ENCODE results near the gene SAMD5. TPM values are rescaled to one million over a fixed set of nuclear protein-coding genes. Genes with fewer than 3 reads are reported as not detected.
"Not testable (repeated sequence)": the region's sequence is repeated elsewhere in the genome, so short reads cannot be mapped to it uniquely, and the experiment has no call there.

Gene SAMD5
- total RNA-seq, 1 donor from 2014 or later, result 7.3 TPM

DNA sequence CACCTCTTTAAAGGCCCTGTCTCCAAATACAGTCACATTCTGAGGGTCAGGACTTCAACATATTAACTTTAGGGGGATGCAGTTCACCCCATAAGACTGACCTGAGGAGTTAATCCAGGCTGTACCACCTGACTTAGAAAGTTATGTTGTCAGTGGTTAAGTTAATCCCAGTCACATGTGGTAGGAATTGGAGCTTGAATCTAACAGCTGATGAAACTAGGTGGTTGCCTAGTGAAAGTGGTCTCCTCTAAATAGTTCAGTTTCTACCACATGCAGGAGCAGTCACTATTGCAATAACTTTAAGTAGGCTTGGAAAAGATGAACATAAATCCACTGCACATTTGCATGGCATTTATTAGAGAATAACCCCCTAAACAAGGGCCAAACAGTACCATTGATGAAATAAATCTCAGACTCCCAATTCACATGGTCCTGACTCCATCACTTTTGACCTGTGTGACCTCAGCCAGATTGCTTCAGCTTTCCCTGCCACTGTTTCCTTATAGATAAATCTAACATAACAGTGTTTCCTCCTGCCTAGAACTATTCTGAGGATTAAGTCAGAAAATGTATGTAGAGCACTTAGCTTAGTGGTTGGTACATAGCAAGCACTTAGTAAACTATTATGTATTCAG is 20.1 kb downstream of the SAMD5 start:
- DNase-seq (ENCODE audit: low spot score), result no peak

DNA sequence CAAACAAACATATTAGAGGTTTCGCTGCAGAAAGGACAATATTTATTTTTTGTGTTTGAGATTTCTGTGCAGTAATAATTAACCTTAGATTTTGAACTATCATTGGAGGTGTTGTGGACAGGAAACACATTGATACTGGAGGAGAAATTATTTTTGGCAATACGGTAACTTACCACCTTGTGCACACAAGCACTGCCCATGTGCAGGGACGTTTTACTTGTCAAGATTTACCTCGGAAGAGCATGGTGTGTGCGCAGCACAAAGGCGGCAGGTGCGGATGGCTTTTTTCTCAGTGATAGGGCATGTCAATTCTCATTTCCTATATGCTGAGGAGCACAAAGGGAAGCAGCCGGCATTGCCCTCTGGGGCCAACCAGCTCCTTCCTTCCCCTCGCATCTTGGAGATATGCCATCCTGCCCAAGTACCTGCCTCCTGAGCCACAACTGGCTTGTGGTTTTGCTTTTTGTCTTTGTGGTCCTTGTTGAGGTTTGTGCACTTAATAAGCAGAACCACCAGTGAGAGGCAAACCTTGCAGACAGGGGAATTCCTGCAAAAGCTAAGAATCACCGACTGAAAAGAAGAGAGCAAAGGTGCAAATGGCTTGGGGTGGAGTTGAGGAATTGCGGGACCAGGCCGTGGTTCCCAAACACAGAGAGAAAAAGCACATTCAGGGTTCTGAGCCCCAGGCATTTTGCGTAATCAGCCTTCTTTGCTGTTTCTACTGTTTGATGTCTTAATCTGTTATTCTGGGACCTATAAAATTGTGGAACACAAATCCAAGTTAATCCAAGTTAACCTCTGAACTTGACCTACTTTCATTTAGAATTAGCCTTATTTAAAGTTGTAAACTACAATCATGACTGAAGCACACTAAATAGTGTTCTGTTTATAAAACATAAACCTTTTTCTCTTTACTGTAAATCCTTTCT is 21.9 kb downstream of the SAMD5 start:
- no peak for DNase-seq (ENCODE audit: low spot score)

DNA sequence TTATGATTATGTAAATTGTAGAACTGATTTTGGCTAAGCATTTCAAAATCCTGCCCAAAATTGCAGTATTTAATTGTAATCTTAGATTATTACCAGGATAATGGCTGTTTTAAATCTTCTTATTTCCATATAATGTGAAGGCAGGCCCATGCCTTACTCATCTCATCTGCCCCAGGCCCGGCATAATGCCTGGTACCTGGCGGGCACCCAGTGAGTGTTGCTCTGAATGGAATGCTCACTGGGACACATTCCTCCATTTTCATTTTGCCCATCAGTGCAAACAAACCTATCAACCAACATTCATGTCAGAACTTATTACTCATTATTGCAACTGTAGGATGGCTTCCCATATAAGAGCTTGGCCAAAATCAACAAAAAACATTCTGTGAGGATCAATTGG is 22.8 kb downstream of the SAMD5 start:
- no peak for DNase-seq (ENCODE audit: low spot score)

DNA sequence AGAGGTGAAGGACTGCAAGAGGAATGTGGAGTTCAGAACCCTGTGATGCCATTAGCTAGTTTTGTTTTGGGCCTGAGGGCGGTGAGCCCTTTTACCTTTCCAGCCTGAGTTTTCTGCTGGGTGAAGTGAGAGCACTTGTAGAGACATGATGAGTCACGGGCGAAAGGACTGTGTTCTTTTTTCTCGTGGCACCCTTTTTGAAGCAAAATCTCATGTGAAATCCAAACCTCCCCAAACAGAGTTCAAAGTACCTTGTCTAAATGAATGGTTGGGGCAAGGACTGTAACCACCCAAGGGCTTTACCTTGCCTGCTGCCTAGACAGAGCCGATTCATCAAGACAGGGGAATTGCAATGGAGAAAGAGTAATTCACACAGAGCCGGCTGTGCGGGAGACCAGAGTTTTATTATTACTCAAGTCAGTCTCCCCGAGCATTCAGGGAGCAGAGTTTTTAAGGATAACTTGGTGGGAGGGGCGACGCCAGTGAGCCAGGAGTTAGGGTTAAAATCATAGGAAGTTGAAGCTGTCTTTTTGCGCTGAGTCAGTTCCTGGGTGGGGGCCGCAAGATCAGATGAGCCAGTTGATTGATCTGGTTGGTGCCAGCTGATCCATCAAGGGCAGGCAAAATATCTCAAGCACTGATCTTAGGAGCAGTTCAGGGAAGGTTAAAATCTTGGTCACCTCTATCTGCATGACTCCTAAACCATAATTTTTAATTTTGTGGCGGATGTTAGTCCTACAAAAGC is 25.8 kb downstream of the SAMD5 start:
- DNase-seq (ENCODE audit: low spot score), result no peak

DNA sequence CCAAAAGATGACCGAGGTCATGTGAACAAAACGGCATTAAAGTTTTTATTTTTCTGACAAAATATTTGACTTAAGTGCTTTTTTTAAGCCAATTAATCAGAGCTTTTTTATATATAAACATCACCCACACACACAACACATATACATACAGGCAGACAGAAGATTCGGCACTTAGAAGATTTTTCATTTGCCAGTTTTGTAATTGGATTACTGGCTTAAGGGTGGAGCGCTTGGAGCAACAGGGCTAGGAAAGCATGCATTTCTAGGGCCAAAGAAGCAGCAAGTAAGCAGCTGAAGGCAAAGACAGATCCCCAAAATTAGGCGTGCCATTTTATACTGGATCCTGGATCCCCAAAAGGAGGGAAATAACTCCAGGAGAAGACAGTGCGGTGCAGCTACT is 30.3 kb downstream of the SAMD5 start:
- DNase-seq (ENCODE audit: low spot score), result no peak

DNA sequence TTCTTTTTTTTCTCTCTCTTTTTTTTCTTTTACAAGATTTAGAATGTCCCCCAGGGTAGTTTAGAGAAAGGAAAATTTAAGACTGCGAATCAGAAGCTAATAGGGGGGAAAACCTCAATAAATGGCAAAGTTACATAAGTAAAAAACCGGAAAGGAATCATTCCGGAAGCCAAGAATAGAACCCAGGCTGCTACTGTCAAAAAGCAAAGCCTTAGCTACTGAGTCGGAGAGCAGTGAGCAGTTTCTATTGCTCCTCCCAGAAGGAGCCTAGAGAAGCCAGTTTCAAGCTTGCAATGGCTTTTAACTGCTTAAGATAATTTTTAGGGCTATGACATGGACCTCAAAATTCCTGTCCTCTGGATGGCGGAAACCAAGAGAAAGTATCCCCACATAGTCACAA is 31.6 kb downstream of the SAMD5 start:
- no peak for DNase-seq (ENCODE audit: low spot score)

DNA sequence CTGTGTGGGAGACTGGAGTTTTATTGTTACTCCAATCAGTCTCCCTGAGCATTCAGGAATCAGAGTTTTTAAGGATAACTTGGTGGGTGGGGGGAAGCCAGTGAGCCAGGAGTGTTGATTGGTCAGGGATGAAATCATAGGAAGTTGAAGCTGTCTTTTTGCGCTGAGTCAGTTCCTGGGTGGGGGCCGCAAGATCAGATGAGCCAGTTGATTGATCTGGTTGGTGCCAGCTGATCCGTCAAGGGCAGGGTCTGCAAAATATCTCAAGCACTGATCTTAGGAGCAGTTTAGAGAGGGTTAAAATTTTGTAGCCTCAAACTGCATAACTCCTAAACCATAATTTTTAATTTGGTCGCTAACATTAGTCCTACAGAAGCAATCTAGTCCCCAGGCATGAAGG is 33.9 kb downstream of the SAMD5 start:
- DNase-seq (ENCODE audit: low spot score), result not testable (repeated sequence)

DNA sequence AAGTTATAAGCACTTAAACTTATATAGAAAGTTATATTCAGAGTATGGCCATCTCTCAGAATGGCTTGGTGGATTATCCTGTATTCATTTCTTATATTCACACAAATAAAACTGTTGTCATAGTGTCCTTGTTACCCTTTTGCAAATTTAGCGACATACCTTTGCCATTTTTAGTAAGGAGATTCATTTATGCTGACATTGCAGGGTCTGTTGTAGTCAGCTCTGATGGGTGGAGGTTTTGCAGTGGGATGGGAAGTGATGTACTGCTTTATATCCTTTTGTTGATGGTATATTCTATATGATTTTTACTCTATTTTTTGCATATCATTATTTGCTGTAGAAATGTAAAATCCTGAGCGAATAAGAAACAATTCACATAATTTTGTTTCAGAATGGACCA is 35.9 kb downstream of the SAMD5 start:
- DNase-seq (ENCODE audit: low spot score), result no peak

DNA sequence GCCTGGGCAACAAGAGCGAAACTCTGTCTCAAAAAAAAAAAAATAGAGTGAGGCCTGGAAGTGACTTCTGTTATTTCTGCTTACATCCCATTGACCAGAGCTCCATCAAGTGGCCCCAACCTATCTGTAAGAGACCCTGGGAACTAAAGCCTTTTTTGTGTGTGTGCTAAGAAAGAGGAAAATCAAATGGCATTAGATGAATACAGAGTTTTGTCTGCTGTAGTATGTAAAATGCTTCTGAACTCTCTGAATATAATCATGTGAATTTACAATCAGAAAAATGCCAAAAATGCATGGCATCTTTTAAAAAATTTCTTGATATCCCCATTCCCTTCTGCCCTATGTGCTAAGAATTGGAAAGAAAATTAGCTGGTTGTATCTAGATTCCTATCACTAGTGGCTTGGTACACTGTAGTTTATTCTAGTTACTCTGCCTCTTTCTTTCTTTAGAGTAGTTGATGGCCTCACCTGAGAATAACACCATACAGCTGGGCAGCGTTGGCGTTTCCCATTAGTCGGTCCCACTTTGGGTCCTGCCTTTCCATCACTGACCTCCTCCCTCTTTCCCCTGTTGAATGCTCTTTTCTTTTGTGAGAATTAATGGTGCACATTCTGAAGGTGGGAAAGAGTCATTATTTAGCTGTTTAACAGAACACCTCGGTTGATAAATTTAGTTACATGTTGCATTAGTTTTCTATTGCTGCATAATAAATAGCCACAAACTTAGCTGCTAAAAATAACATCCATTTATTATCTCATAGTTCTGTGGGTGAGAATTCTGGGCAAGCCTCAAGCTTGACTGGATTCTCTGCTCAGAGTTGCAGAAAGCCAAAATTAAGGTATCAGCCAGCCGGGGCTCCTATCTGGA is 38.2 kb downstream of the SAMD5 start:
- DNase-seq (ENCODE audit: low spot score), result no peak

DNA sequence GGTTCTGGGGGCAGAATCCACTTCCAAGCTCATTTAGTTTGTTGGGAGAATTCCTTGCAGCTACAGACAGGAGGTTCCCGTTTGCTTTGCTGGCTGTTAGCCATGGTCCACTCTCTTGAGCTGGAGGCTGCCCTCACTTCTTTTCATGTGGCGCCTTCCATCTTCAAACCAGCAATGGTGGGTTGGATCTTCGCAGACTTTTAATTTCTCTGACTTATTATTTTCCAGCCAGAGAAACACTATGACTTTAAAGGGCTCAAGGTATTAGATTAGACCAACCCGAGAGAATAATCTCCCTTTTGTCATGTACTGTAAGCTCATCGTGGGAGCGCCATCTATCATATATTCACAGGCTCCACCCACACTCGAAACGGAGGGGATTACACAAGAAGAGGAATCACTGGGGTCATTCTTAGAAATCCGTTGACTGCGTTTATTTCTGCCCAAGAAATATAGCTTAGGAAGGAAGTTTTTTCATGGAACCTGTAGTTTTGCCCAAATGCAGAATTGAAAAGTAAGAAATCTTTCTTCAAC is 38.9 kb downstream of the SAMD5 start:
- no peak for DNase-seq (ENCODE audit: low spot score)

DNA sequence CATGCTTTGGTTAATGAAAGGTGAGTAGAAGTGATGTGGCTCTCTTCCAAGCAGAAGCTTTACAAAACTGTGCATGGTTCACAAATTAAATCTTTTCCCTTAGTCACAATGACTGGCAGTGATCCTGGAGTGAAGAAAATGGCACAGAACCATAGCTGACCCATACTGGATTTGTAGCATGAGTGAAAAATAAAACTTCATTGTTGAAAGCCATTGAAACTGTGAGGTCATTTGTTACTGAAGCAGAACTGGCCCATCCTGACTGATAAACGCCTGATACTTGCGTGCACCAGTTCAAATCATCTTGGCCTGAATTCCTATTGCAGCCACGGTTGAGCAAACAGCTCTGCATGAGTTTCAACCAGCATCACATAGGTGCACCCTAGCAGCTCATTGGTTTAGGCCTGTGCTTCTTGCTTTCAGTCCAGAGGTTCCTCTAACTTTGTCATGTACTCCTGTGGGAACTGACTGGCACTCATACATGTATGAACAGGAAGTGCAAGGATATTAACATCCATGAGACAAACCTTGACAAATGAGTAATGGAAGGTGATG is 40.5 kb downstream of the SAMD5 start:
- no peak for DNase-seq (ENCODE audit: low spot score)

DNA sequence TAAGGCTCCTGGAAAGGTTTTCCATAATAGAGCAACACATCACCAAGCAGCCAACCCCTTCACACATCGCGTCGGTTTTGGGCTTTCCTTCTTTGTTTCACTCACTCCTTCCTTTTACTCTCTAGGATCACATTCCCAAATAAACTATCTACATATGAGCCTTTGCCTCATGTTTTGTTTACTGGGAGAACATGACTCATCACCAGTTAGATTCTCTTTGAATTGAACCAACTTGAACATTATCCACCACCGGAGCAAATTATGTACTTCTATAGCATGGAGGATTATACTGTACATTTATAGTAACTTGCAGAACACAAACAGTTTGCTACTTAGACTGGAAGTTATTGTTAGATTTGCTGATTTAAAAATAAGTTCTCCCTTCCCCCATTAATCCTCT is 41.0 kb downstream of the SAMD5 start:
- no peak for DNase-seq (ENCODE audit: low spot score)

DNA sequence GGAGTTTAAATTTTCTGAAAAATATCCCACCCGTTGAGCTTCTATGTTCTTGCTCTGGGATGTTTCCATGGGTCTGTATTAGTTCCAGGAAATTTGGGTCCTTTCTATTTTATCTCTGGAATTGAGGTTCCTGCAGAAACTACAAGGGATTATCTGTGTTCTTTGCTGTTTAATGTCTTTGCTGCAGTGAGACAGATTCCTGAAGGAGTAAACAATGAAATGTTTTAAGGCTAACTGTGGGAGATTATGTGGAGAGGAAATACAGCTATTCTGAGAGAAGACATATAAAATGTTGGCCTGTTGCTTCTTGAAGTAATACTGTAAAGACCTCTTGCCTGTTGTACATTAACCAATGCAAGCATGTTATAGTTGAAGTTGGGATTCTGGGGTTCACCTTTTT is 43.5 kb downstream of the SAMD5 start:
- DNase-seq (ENCODE audit: low spot score), result no peak

DNA sequence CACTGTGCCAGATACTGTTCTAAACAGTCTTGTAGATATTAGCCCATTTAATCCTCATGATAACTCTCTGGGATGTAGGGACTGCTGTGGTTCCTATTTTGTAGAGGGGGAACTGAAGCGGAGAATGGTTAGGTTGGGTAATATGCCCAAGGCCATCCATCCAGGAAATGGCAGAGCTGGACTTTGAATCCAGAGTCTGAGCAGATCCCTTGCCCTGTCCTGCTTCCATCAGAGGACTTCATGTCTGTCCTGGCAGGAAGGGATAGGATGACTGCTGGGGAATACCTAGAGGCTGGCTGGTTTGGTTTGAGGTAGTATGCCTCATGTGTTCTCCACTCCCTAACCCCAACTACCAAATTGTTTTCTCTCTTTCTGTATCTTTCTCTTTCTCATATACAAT is 44.6 kb downstream of the SAMD5 start:
- no peak for DNase-seq (ENCODE audit: low spot score)

DNA sequence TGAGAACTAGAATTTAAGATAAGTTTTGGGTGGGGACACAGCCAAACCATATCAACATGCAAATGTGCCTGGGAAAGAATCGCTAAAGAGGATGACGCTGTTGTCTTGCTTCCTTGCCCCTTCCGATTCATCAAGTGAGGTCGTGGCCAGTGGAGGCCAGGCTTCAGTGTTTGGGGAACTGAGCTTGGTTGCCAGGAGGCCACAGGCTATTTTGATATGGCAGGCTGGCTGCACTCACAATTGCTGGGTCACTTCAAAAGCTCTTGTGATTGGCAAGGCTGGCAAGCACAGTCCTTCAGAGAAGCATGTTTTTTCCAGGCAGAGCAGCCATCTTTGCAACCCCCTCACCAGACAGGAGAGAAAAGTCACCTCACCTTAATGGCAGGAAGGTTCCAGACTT is 45.8 kb downstream of the SAMD5 start:
- no peak for DNase-seq (ENCODE audit: low spot score)

DNA sequence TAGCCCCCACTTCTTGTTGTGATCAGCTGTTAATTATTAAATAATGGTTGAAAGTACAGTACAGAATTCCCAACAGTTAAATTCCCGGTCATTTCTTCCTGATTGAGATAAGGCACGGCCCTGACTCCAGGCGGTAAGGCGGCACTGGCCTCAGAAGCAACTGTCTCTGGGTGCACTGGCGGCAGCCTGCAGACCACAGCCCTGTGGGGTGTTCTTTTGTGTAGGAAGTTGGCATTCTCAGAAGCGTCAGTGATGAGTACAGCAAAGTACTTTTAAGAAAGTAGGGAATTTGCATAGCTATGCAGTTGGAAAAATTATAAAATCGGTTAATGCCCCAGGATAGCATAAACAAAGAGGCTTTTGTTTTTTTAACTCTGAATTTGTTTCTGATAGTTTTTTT is 50.5 kb downstream of the SAMD5 start:
- DNase-seq (ENCODE audit: low spot score), result peak; percentile 29

DNA sequence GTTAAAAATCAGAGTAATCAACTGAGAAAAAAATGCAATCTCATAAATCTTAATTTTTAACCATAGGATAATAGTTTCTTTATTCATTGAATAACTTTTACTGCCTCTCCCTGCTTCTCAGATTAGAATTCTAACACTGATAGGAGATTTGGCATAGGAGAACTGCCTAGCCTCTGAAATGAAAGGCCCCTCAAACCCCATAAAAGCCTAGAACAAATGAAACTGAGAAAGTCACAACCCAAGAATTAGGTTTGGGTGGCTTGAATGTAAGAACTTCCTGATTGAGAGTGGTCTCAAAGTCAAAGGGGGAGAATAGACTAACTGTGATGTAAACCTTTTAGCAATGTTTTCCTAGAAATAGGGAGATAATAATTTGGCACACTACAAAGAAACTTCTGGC is 52.2 kb downstream of the SAMD5 start:
- no peak for DNase-seq (ENCODE audit: low spot score)

DNA sequence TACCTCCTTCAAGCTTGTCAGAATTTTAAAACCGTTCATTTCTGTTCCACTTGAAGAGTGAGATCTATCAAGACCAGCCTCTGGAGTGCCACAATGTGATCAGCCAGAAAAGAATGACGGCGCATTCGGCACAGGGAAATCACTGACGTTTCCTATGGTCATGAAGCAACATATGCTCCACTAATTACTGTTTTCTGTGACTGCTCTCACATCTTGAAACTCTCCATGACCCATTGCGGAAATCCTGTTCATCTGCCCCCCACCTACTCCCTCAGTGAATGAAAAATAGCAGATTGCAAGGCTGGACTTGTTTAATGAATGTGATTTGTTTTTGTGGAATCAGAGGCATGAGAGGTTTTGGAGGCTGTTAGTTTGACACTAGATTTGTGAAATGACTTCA is 53.2 kb downstream of the SAMD5 start:
- DNase-seq (ENCODE audit: low spot score), result no peak

DNA sequence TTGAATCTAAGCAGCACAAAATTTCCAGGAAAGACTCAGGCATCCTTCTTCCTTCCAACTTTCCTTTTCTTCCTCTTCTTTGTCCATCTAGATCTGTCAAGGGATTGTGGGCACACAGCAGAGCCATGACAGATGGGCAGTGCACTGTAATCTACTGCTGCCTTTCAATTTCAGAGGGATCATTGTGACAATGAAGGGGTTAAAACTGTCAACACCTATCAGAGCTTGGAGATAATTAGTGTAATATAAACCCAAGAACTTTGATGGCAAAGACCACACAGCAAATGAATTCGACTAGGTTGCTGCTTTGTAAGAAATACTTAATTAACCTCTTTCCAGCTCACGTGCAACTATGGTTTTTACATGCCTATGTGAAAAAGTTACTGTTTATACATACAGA is 55.0 kb downstream of the SAMD5 start:
- DNase-seq (ENCODE audit: low spot score), result no peak

DNA sequence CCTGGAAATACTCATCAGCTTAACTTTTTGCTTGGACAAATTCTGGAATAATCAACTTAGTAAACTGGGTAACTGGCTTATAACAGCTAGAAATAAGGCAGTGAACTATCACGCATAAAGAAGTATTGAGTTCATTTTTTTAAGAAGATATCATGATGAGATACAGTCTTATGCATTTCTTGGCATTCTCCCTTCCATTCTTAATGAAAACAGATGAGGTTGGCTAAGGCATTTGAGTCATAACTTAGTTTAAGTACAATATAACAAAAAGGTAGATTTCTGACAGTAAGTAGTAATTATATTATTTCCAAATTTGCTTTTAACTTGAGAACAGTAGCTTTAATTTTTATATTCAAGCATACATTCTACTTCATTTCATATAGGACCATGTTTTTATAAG is 56.1 kb downstream of the SAMD5 start:
- no peak for DNase-seq (ENCODE audit: low spot score)

DNA sequence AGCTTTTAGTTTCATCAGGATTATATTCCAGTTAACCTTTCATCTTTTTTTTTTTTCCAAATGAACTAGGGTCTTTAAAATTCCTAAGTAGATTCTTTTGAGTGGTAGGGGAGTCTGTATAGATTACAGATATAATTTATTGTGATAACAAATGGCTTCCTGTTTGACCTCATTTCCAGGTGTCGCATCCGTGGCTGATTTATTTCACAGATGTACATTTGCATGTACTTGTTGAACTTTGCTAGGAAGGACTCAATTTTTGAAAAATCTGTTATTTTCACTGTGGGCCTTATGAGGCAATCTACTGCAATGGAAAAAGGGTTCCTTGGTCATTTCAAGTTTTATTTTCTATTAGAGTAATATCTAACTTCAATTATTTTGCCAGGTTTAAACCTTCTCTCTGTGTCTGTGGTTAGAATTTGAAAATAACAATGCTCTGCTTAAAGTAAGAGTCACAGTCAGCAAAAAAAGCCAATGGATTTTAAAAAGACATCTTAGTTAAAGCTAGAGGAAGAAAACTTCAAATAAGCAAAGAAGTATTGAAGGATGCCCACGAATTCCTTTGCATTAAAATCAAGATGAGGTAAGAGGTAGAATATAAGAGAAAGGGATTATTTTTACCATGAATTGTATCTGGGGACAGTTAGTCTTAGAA is 57.9 kb downstream of the SAMD5 start:
- no peak for DNase-seq (ENCODE audit: low spot score)
